GM12865 (cell line): ENCODE results near the gene TLX1.

ENCODE experiments used
- DNase-seq: peaks from one replicate; pipeline ENCODE4 v3.0.0; 2010; ENCODE audit warnings: low read depth
- H3K4me3 ChIP-seq: 2 replicates; pipeline ENCODE4 v1.5.1; 2011; ENCODE audit warnings: mild to moderate bottlenecking, low read depth, low read length, control low read depth
- TF ChIP-seq, protein P1 (sequence below): IDR thresholded peaks from 2 replicates; pipeline ENCODE4 v1.5.1; 2011; ENCODE audit warnings: low read length, control low read depth, low read depth, inconsistent platforms; ENCODE audit not compliant: insufficient read depth; ENCODE audit errors: missing control alignments

Gene TLX1

DNA sequence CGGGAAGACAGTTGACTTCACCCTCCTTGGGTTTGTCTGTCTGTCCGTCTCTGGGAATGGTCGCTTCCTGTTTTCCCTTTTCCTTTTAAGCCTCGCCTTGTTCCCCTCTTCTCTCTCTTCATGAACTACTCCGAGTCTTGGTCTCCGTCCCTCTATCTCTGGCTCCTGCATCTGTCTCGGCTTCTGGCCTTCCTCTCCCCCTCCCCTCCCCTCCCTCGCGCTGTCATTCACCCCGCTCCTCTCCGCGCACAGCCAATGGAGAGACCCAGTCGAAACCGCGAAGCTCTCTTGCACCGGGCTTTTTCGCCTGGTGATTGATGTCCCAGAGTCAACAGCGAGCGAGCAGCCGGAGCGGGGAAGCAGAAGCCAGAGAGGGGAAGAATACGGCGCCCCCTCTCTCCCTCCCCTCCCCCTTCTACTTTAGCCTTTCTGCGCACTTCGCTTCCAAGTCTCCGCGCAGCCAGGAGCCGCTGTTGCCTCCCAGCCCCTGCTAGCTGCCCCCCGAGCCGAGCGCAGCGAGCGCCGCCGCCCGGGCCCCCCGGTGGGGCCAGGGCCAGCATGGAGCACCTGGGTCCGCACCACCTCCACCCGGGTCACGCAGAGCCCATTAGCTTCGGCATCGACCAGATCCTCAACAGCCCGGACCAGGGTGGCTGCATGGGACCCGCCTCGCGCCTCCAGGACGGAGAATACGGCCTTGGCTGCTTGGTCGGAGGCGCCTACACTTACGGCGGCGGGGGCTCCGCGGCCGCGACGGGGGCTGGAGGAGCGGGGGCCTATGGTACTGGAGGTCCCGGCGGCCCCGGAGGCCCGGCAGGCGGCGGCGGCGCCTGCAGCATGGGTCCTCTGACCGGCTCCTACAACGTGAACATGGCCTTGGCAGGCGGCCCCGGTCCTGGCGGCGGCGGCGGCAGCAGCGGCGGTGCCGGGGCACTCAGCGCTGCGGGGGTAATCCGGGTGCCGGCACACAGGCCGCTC is at the start of gene TLX1:
Gene TLX1, plus strand, starts transcription at position 317 of the 978 bp plus-strand sequence. Its CDS starts 242 bp downstream, at position 559.
- H3K4me3 ChIP-seq, result no peak within 1 kb of the TSS
- DNase-seq, result no peak
- TF ChIP-seq, protein P1, sequence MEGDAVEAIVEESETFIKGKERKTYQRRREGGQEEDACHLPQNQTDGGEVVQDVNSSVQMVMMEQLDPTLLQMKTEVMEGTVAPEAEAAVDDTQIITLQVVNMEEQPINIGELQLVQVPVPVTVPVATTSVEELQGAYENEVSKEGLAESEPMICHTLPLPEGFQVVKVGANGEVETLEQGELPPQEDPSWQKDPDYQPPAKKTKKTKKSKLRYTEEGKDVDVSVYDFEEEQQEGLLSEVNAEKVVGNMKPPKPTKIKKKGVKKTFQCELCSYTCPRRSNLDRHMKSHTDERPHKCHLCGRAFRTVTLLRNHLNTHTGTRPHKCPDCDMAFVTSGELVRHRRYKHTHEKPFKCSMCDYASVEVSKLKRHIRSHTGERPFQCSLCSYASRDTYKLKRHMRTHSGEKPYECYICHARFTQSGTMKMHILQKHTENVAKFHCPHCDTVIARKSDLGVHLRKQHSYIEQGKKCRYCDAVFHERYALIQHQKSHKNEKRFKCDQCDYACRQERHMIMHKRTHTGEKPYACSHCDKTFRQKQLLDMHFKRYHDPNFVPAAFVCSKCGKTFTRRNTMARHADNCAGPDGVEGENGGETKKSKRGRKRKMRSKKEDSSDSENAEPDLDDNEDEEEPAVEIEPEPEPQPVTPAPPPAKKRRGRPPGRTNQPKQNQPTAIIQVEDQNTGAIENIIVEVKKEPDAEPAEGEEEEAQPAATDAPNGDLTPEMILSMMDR, result no peak

DNA sequence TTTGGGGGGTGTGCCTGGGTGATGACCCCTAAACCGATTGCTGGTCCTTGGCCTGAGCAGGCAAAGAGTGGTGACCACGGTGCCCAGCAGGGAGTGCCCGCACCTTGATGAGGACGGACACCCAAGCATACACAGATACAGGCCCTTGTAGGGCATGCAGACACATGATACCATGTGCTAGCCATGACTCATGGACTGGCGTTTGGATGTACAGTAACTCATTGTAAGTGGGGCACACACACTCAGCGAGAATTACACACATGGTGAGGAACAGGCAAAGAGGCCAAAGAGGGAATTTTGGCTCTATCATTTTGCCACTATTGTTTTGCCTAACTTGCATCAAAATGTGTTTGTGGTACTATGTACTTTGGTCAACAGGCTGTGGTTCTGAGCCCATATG is 45.3 kb upstream of the TLX1 start:
- DNase-seq, result no peak
- no peak overlapping the region for H3K4me3 ChIP-seq

DNA sequence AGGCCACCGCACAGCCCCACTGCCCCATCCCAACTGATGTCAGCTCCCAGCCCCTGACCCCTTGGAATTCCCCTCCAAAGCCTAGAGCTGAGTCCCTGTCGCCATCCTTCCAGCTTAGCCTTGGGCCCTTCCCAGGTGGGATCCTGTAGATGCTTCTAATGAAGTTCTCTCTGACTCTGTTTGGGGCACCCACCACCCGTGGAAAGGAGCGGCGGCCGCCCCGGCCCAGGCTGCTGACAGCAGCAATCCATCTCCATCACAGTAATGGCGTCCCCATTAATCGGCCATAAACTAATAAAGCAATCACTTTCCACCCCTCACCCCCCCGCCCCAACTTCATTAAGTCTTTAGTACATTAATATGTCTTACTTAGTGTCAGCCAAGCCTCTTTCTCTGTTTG is 43.7 kb upstream of the TLX1 start:
- no peak overlapping the region for H3K4me3 ChIP-seq
- no peak for DNase-seq
- TF ChIP-seq, protein P1, result no peak

More for the DNA sequence above, 45.3 kb upstream of the TLX1 start:
- TF ChIP-seq, protein P1, result no peak

DNA sequence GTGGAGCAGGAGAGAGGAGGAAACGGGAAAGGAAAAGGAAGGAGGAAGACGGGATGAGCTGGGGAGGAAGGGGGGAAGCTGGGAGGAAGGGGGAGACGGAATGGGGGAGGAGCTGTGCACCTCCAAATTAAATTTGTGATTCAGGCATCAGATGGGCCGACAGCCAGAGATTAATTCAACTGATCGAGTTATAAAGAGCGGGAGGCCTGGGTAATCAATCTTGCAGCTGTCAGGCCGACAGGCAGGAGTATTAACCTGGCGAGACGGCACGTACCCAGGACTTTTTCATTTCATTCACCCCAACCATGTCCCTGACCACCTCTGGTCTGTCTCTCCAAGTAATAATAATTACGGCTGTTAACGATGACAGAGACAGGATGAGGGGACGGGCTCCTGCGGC is 43.1 kb upstream of the TLX1 start:
- TF ChIP-seq, protein P1, result no peak
- H3K4me3 ChIP-seq, result no peak overlapping the region
- DNase-seq, result no peak

DNA sequence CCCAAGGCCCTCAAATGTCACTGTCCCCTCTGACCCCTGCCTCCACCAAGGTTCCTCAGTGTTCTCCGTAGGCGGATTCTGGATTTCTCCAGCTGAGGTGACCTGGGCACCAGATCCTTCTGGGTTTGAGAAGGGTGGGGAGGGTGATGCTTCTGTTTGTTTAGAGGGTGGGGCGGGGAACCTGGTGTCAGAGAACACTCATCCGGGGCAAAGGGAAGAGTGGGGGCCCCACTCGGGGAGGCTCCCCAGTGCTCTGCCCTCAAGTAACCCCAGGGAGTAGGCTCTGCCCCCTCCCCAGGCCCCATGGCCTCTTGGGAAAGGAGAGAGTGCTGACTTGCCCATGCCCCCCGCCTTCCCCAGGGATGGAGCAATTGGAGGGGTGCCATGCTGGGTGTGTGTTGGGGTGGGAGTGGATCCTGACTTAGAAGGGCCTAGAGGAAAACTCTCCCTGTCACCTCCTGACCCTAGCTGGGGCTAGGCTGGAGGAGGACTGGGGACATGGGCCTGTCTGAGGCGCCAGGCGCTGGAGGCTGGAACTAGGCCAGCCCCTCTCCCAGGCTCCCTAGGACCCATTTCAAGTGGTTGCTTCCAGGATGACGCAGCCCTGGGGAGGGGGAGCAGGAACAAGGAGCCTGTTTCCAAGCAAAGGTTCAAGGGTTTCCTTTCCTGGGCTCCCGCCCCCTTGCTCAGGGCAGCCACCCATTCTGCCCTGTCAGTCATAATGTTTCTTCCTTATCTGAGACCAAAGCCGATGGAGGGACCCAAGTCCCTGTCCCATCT is 41.4 kb upstream of the TLX1 start:
- H3K4me3 ChIP-seq, result no peak overlapping the region
- no peak for DNase-seq
- TF ChIP-seq, protein P1, result no peak

DNA sequence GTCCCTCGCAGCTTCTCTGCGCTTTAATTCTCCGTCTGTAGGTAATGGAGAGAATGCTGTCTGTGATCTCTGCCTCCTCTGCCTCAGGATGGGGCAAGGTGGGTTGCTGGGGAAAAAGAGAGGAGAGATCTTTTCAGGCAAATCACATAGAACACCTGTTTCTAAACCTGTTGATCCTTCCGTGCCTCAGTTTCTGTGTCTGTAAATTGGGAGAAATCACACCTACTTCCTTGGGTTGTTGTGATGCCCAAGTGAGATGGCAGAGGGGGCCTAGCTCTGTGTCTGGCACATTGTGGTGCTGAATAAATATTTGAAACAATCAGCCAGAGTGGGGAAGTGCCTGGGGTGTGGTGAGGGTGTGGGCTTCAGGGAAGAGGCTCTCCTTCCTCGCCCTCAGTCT is 40.5 kb upstream of the TLX1 start:
- no peak for DNase-seq
- TF ChIP-seq, protein P1, result no peak
- no peak overlapping the region for H3K4me3 ChIP-seq
